C4-2B (cell line): Measurements from ENCODE around the gene PDCL3.

Experiments
- H3K27ac ChIP-seq: fragments of 450-650 bp; 2 replicates; pipeline ENCODE4 v1.5.1; 2017
- ZFX ChIP-seq: fragments of 450-650 bp; IDR thresholded peaks from 2 replicates; pipeline ENCODE4 v1.6.1; 2017
- TF ChIP-seq, protein P1 (sequence below): fragments of 450-650 bp; conservative IDR thresholded peaks from 2 replicates; pipeline ENCODE4 v1.5.1; 2017; ENCODE audit warnings: mild to moderate bottlenecking

PDCL3 gene

DNA sequence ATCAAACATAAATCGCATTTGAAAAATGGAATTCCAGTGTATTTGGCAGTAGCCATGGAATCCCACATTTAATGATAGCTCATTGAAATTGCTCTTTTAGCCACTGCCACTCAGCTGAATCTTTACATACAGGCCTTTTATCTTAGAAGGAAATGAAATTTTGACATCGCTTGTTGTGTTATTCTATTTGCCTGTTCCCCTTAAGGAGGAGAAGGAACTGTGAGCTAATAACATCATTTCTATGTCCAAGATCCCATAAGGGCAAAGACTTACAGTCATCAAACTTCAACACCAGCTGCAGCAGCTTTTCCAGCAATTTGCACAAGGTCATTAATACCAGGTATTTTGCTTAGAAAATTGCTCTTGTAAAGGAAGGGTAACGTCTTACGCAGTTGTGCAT is 6.0 kb upstream of the PDCL3 start:
- H3K27ac ChIP-seq = no peak overlapping the region
- TF ChIP-seq ZFX = no peak
- TF ChIP-seq, protein P1, sequence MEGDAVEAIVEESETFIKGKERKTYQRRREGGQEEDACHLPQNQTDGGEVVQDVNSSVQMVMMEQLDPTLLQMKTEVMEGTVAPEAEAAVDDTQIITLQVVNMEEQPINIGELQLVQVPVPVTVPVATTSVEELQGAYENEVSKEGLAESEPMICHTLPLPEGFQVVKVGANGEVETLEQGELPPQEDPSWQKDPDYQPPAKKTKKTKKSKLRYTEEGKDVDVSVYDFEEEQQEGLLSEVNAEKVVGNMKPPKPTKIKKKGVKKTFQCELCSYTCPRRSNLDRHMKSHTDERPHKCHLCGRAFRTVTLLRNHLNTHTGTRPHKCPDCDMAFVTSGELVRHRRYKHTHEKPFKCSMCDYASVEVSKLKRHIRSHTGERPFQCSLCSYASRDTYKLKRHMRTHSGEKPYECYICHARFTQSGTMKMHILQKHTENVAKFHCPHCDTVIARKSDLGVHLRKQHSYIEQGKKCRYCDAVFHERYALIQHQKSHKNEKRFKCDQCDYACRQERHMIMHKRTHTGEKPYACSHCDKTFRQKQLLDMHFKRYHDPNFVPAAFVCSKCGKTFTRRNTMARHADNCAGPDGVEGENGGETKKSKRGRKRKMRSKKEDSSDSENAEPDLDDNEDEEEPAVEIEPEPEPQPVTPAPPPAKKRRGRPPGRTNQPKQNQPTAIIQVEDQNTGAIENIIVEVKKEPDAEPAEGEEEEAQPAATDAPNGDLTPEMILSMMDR = no peak

DNA sequence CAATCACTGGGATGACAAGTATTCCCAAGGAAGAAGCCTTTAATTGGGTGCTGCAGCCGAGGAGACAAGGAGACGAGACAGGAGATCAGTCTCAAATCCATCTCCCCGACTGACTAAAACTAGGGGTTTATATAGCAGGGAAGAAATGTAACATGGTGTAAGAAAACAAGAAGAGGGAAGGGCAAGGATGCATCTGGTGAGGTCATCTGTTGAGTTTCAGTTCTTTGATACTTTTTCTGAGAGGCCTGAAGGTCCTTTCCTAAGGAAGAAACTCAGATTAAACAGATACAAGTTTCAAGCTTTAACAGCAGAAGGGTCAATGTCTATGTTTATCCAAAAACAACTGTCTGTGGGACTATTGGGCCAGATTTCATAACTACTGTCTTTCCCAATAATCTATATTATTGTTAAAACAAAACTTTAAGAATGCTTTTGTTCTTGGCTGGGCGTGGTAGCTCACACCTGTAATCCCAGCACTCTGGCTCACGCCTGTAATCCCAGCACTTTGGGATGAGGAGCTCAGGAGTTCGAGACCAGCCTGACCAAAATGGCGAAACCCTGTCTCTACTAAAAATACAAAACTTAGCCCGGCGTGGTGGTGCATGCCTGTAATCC is 2.5 kb upstream of the PDCL3 start:
- H3K27ac ChIP-seq = no peak overlapping the region
- no peak for TF ChIP-seq ZFX
- TF ChIP-seq, protein P1 = no peak

DNA sequence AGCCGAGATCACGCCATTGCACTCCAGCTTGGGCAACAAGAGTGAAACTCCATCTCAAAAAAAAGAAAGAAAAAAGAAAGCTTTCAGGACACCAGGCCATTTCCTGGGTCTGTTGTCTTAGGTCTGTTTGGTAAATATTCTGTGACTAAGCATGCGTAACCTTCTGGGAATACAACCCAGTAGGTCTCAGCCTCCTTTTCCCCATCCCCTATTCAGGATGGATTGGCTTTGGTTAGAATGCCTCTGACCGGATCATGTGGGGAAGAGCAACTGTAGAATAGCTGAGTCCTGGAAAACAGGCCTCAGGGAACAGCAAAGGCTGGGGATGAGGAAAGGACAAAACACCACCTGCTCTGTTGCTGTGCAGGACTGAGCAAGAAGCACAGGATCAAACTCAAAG is 1.6 kb upstream of the PDCL3 start:
- no peak overlapping the region for H3K27ac ChIP-seq

DNA sequence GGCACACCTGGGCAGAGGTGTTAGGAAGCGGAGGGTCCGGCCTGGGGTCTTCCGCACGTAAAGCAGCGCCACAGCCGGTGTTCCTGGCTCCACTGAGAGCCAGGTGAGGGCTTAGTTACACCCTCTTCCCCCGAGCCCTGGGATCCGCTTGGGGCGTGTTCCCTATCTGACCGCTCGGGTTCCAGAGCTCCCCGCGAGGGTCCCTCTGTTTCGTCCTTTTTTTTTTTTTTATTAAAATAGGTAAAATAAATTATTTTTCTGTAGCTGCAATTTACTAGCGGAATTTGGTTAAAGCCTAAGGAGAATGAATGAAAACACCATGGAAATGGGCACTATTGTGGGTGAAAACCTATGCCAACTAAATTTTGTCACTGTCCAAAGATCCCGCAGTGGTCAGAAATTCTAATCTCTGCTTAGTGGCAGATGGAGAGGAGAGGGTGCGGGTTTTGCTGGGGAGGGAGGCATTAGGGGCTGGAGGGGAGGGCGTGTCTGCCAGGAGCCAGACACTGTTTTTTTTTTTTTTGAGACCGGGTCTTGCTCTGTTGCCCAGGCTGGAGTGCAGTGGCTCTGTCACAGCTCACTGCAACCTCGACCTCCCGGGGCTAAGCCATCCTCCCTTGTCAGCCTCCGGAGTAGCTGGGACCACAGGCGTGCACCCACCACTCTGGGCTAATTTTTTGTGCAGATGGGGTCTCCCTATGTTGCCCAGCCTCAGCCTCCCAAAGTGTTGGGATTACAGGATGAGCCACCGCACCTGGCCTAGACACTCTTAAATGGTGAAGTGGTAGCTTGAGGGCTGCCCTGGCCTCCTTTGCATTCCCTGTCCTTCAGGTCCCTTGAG is 834 bp downstream of the PDCL3 start:
- TF ChIP-seq ZFX = no peak
- TF ChIP-seq, protein P1 = no peak
- H3K27ac ChIP-seq = peak overlapping the region; percentile 87

More for the DNA sequence above, 1.6 kb upstream of the PDCL3 start:
- TF ChIP-seq, protein P1 = no peak
- TF ChIP-seq ZFX = no peak

DNA sequence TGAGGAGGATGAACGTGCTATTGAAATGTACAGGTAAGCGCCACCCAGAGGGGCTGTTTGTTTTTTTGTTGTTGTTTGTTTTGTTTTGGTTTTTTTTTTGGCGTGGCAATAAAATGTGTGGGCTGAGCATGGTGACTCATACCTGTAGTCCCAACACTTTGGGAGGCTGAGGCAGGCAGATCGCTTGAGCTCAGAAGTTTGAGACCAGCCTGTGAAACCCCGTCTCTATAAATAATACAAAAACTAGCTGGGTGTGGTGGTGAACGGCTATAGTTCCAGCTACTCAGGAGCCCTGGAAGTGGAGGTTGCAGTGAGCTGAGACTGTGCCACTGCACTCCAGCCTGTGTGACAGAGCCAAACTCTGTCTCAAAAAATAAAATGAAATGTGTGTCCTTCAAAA is 6.2 kb downstream of the PDCL3 start:
- TF ChIP-seq, protein P1 = no peak
- no peak for TF ChIP-seq ZFX
- no peak overlapping the region for H3K27ac ChIP-seq

DNA sequence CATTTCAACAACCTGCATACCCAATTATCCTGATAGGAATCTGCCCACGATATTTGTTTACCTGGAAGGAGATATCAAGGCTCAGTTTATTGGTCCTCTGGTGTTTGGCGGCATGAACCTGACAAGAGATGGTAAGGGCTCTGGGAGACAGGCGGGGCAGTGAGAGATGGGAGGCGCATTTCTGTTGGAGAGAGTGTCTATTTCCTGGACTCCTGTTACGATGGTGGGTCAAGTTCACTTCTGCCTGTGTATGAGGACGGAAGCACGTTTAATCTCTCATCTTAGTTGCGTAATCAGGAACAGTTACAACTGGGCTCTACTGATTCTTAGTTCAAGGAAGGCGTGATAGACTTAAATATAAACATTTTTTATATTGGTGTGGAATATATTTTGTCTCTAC is 8.9 kb downstream of the PDCL3 start:
- TF ChIP-seq, protein P1 = no peak
- no peak for TF ChIP-seq ZFX
- peak overlapping the region; percentile 74; the same call in 1 of the 2 replicates for H3K27ac ChIP-seq

DNA sequence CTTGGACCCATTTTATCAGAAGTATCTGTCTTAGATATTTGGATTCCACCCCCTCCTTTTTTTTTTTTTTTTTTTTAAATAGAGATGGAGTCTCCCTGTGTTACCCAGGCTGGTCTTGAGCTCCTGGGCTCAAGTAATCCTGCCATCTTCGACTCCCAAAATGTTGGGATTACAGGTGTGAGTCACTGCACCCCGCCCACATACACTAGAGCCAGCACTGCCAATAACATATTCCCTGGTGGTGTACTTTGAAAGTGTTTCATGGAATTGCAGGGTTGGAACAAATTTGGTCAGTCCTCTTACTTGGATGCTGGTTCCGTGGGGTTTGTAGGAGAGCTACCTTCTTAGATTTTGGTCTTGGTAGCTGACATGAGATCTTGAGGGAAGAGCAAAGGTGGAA is 15.0 kb downstream of the PDCL3 start:
- TF ChIP-seq, protein P1 = no peak
- TF ChIP-seq ZFX = no peak
- H3K27ac ChIP-seq = no peak overlapping the region
